ENCODE measurements around the gene PSTPIP1. TPM values are rescaled to one million over a fixed set of nuclear protein-coding genes. Genes with fewer than 3 reads are reported as not detected.
A peak's percentile ranks its signal among the peaks of the same experiment; 100 is the strongest.

PSTPIP1 gene
- total RNA-seq, 1 donor from 2014 or later: 13.3 TPM

- H3K9me3 ChIP-seq: no peaks in the 10 kb centered on the region
- no peak overlapping the region for H3K4me3 ChIP-seq
- TF ChIP-seq POLR2A (IDR thresholded peaks at IDR 0.05) (no peak), CTCF (IDR thresholded peaks at IDR 0.05) (no peak)
- DNase-seq (ENCODE audit: extremely low spot score in 2 of 2): no peak
- no peaks in the 10 kb centered on the region for H3K27me3 ChIP-seq
- intact Hi-C loops (cut with DNase I): no loop called here
- H3K27ac ChIP-seq: no peak overlapping the region
- H3K4me1 ChIP-seq: no peaks in the 10 kb centered on the region
- H3K36me3 ChIP-seq: no peaks in the 10 kb centered on the region
Measured at GRCh38 chr15:77075528-77075927, 80.6 kb downstream of the PSTPIP1 start.

- no peak for TF ChIP-seq POLR2A (IDR thresholded peaks at IDR 0.05)
- no peak for TF ChIP-seq CTCF (IDR thresholded peaks at IDR 0.05)
- TF ChIP-seq POLR2AphosphoS5 (IDR thresholded peaks at IDR 0.05; ENCODE audit: insufficient read depth in 1 of 2, low read depth in 1 of 2): no peak
- intact Hi-C loops (cut with DNase I): no loop called here
- Histone ChIP-seq H3K9me3 (no peaks in the 10 kb centered on the region), H3K4me3 (no peak overlapping the region), H3K4me1 (no peaks in the 10 kb centered on the region), H3K27ac (no peak overlapping the region), H3K36me3 (no peaks in the 10 kb centered on the region), H3K27me3 (no peaks in the 10 kb centered on the region)
- no peak for DNase-seq (ENCODE audit: extremely low spot score in 2 of 2)
Measured at GRCh38 chr15:77076323-77076915, 81.5 kb downstream of the PSTPIP1 start.

GRCh38 chr15:77081971-77082370, 87.0 kb downstream of the PSTPIP1 start:
- TF ChIP-seq POLR2A (IDR thresholded peaks at IDR 0.05) (no peak), POLR2AphosphoS5 (IDR thresholded peaks at IDR 0.05; ENCODE audit: insufficient read depth in 1 of 2, low read depth in 1 of 2) (no peak), CTCF (IDR thresholded peaks at IDR 0.05) (no peak)
- intact Hi-C loops (cut with DNase I): no loop called here
- Histone ChIP-seq H3K4me3 (no peak overlapping the region), H3K27ac (no peak overlapping the region), H3K27me3 (no peaks in the 10 kb centered on the region), H3K4me1 (peaks cover 10% of the 10 kb centered on the region), H3K36me3 (no peaks in the 10 kb centered on the region), H3K9me3 (no peaks in the 10 kb centered on the region)
- DNase-seq (ENCODE audit: extremely low spot score in 2 of 2): no peak

GRCh38 chr15:77083381-77084160, 88.6 kb downstream of the PSTPIP1 start:
- Histone ChIP-seq H3K4me1 (peaks cover 10% of the 10 kb centered on the region), H3K36me3 (no peaks in the 10 kb centered on the region), H3K4me3 (peak overlapping the region; percentile 16 to 31), H3K9me3 (no peaks in the 10 kb centered on the region), H3K27ac (no peak overlapping the region), H3K27me3 (no peaks in the 10 kb centered on the region)
- intact Hi-C loops (cut with DNase I): no loop called here
- no peak for DNase-seq (ENCODE audit: extremely low spot score in 2 of 2)
- TF ChIP-seq POLR2A (IDR thresholded peaks at IDR 0.05): no peak
- no peak for TF ChIP-seq CTCF (IDR thresholded peaks at IDR 0.05)
- peak in 1 of 2 donors; percentile 22 for TF ChIP-seq POLR2AphosphoS5 (IDR thresholded peaks at IDR 0.05; ENCODE audit: insufficient read depth in 1 of 2, low read depth in 1 of 2)

- Histone ChIP-seq H3K4me3 (no peak overlapping the region), H3K27me3 (no peaks in the 10 kb centered on the region), H3K27ac (no peak overlapping the region), H3K36me3 (no peaks in the 10 kb centered on the region), H3K4me1 (peaks cover 10% of the 10 kb centered on the region), H3K9me3 (no peaks in the 10 kb centered on the region)
- DNase-seq (ENCODE audit: extremely low spot score in 2 of 2): no peak
- intact Hi-C loops (cut with DNase I): no loop called here
- TF ChIP-seq CTCF (IDR thresholded peaks at IDR 0.05): no peak
- no peak for TF ChIP-seq POLR2A (IDR thresholded peaks at IDR 0.05)
- TF ChIP-seq POLR2AphosphoS5 (IDR thresholded peaks at IDR 0.05; ENCODE audit: insufficient read depth in 1 of 2, low read depth in 1 of 2): no peak
Measured at GRCh38 chr15:77084436-77084835, 89.5 kb downstream of the PSTPIP1 start.

Data from vagina (tissue), 2 donors.